C1 segment of cervical spinal cord (tissue), 14 donors: ENCODE data around the gene FEN1.
A peak's percentile ranks its signal among the peaks of the same experiment; 100 is the strongest.

ENCODE experiments used
- DNase-seq, 14 donors: peaks; one replicate each; lab custom pipeline; 2025; lab: John Stamatoyannopoulos, UW

Gene FEN1

DNA sequence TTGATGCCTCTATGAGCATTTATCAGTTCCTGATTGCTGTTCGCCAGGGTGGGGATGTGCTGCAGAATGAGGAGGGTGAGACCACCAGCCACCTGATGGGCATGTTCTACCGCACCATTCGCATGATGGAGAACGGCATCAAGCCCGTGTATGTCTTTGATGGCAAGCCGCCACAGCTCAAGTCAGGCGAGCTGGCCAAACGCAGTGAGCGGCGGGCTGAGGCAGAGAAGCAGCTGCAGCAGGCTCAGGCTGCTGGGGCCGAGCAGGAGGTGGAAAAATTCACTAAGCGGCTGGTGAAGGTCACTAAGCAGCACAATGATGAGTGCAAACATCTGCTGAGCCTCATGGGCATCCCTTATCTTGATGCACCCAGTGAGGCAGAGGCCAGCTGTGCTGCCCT, 2.7 kb downstream of the FEN1 start:
- no peak for DNase-seq

DNA sequence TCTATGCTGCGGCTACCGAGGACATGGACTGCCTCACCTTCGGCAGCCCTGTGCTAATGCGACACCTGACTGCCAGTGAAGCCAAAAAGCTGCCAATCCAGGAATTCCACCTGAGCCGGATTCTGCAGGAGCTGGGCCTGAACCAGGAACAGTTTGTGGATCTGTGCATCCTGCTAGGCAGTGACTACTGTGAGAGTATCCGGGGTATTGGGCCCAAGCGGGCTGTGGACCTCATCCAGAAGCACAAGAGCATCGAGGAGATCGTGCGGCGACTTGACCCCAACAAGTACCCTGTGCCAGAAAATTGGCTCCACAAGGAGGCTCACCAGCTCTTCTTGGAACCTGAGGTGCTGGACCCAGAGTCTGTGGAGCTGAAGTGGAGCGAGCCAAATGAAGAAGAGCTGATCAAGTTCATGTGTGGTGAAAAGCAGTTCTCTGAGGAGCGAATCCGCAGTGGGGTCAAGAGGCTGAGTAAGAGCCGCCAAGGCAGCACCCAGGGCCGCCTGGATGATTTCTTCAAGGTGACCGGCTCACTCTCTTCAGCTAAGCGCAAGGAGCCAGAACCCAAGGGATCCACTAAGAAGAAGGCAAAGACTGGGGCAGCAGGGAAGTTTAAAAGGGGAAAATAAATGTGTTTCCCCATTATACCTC, 3.3 kb downstream of the FEN1 start:
- no peak for DNase-seq

DNA sequence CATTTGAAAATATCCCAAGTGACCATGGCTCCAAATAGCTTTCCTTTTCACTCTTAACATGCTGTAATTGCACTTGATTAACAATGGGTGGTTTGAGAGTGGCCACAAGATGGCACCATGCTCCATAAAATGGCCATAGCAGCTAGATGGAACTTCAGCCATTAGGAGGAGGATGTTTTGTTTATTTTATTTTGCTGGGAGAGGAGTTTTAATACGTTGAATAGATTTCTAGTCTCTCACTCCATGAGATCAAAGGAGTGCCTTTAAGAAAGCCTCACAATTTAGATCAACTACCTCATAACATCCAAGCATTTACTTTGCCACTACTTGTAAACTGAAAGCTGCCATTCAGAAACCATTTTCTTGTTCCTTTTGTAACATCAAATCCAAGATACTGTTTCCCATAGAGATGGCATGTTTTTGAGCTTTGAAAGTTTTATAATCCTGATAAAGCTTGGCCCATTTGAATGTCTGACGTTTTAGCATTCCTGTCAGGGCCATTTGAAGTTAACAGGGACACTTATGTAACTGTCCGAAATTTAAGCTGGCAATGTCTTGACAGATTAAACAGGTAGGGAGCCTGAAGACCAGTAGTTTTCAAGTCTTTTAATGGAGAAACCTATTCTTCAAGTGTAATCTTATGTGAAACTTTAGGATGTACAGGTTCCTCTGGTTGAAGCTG, 4.7 kb downstream of the FEN1 start:
- peak in 11 of 14 donors; percentile 11 to 67 (median 48) for DNase-seq

DNA sequence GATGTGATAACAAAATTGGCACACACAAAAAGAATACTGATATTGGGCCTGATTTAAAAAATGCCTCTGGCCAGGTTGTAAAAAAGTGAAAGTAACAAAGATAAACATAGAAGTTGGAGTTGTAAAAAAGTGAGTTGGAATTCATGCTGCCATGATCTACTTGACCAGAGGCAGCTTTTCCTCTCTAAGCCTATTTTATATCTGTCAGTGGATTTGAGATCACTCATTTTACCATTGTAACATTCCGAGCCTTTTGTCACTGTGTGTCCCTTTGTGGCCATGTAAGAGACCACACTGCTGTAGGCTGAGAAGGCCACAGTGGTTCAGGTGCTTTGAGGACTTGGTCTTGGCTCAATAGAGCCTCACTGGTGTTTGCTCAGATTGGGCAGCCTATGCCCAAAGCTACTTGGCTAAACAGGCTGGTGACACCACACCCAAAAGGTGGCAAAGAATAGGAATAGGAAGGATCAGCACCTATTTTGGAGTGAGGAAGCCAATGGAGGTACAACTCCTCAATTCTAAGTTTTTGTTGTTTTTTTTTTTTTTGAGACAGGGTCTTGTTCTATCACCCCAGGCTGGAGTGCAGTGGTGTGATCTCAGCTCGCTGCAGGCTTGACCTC, 7.1 kb downstream of the FEN1 start:
- no peak for DNase-seq

DNA sequence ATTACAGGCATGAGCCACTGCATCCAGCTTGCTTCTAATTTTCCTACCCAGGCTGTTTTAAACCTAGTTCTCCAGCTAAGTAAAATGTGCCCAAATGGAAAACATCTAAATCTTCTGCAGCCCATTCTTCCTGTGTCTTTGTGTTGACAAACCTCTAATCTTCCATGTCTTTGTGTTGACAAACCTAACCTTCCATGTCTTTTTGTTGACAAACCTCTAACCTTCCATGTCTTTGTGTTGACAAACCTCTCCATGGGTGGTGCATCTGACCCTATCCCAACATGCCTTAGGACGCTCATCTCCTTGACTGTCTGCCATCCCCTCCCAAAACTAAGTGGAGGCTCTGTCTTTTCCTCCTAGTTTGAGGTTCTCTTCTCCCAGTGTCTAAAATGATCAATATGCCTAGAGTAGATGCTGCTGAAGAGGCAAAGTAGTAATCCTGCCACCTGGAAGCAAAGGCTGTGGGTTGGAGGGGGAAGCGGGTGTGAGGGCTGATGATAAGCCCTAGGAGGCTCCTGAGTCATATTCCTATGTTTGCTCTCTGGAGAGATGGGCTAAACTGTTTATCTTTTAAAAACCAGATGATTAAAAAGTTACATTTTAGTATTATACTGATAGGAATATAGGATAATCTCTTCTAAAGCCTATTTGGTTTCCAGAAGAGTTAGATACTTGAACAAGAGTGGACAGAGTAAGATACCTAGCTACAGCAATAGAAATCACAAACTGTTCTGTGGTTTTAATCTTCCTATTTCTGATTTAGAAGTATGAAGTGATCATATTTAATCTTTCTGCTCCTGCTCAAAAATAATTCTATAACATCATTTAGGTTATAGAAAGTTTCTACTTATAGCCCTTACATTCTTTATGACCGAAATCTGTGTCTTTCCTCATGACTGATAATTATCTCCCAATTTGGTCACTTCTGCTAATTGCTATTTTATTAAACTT, 7.9 kb downstream of the FEN1 start:
- DNase-seq = no peak

DNA sequence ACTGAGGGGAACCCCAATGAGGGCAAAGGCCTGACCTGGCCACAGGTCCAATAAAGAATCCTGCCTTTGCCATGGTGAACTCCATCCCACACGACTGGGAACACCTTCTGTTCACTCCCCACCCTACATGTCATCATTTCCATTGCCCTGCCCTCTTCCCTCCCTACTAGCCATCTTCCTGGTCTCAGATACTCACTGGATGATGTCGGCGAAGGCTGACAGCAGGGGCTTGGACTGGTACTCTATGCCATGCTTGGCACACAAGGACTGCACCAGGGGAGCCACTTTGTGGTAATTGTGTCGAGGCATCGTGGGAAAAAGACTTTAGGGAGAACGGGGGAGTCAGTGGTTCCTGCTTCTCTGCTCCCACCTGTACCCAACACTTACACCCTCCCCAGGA, 9.9 kb downstream of the FEN1 start:
- DNase-seq = no peak

DNA sequence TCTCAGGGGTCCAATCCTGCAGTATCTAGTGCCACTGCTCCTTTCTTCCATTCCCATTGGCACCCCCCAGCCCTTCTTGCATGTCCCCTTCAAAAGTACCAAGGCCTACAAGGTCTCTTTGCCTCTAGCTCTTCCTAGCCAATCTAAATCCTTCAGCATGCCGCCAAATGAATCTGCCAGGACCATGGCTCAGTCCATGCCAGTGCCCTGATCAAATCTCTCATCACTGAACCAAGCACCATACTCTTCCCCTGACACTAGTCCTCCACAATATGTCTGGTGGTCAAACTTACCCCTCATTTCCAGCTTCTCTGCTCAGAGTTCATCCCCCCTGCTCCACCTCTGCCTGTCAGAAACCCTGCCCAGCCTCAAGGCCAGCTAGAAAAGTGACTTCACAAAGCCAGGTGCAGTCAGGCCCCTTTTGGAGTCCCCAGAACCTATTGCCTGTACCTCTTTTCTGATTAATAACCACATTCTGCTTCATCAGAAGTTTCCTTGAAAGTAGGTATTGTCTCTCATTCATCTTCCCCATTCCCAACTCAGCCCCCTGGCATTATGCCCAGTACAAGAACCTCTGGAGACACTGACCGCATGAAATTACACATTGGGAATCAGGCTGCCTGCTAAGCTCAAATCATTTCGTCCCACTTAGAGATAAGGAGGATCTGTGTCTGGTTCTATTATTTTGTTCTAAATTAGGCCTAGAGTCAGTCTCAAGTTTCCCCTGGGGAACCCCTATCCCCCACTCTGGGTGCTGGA, 11.4 kb downstream of the FEN1 start:
- no peak for DNase-seq

DNA sequence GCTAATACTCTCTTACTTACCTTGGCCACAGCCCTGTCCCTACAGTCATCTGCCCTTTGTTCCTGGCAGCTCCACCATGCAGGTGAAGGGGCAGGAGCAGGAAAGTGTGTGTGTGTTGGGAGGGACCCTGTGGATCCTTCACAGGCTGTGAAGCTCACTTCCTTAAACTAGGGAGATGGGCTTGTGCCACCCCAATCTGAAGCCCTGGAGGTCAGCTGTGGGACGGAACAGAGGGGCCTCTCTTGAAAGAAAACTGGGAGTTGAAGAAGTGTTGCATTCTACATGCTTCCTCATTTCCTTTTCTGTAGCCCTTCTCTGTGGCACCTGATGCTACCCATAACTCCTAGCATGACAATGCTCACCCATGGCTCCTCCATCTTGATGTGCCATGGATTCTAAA, 12.4 kb downstream of the FEN1 start:
- DNase-seq = no peak

DNA sequence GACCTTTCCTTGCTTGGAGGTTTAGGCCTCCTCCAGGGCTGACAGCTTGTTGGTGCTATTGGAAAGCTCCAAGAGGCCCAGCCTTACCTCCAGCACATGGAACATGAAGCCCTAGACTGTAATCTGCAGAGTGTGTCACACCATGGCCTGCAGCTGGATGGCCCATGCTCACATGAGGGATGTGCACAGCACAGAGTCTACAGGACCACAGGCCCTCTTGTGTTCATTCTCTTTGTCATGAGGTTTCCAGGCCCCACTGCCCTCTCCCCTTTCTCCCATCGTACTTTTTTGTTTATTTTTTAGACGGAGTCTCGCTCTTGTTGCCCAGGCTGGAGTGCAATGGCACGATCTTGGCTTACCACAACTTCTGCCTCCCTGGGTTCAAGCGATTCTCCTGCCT, 14.1 kb downstream of the FEN1 start:
- DNase-seq = no peak

DNA sequence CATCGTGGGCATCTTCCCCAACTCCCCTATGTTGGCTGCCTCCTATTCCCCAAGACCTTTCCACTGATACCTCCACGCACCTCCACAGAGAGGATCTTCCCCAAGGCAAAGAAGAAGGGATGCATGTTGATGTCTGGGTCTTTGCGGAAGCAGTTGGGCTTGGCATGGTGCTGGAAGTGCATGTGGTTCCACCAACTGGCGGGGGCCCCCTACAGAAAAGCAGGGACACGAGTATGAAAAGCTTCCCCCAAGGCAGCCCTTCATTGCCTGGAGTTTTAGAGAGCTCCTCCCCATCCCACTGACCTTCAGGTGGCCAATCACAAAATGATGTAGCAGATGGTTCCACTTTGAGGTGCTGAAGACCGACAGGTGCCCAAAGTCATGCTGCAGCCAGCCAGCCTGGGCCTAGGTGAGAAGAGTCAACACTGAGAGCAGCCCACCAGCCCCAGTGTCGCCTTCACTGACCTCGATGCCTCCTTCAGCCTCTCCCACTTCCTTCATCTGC, 18.0 kb downstream of the FEN1 start:
- DNase-seq = no peak

DNA sequence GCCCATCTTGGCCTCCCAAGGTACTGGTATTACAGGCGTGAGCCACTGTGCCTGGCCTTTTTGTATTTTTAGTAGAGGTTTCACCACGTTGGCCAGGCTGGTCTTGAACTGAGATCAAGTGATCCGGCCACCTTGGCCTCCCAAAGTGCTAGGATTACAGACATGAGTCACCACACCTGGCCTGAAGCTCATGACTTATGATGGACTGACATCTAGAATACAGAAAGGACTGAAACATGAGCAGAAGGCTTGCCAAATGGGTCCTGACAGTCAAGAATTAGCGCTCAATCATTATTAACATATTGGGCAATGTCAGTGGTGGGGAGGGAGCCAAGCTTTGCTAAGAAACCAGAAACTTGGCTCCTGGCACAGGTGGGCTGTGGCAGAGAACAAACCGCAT, 19.1 kb downstream of the FEN1 start:
- no peak for DNase-seq

DNA sequence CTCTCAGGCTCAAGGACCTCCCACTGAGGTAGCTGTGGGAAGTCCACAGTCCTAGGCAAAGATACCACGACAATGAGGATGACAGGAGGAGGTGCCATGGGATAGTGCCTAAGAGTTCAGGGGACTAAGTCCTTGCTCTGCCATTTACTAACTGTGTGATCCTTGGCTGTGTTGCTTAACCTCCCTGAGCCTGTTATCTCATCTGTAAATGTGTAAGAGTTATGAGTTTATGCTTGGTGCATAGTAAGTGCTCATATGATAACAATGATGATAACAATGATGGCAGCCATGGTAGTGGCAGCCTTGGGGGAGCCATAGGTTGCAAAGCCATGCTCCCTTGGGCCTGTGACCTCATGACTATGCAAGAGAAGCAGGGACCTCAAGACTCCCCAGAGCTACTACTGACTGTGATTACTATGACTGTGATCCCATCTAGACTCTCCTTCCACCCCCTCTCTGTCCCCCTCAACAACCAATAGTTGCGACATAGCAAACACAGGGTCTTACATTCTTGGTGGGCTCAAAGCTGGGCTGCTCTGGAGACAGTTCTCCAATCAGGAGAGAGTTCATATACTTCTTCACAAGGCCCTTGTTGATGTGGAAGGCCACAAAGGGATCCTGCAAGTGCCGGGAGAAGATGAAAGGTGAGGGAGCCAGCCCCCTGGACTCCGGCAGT, 20.2 kb downstream of the FEN1 start:
- DNase-seq = no peak

DNA sequence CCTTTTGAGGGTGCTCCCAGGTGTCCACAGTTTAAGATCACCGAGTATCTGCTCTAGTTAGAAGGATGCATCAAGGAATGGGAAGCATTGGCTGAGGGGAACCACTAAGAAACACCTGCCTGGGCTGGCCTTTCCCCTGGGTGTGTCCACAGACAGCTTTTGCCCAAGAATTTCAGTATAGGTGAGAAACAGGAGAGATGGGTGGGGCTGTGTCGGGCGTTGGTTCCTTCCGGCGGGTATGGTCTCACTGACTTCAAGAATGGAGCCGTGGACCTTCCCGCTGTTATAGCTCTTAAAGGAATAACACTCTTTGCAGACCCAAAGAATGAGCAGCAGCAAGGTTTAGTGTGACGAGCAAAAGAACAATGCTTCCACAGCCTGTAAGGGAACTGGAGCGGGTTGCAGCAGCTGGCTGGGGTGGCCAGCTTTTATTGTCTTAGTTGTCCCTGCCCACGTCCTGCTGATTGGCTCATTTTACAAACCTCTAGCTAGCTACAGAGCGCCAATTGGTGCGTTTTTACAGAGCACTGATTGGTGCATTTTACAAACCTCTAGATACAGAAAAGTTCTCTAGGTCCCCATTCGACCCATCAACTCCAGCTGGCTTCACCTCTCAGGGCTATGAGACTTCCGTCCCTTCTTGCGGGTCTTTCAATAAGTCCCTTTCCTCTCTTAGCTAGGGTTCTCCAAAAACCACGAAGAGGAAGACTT, 21.7 kb downstream of the FEN1 start:
- peak in 7 of 14 donors; percentile 57 to 74 (median 67) for DNase-seq

DNA sequence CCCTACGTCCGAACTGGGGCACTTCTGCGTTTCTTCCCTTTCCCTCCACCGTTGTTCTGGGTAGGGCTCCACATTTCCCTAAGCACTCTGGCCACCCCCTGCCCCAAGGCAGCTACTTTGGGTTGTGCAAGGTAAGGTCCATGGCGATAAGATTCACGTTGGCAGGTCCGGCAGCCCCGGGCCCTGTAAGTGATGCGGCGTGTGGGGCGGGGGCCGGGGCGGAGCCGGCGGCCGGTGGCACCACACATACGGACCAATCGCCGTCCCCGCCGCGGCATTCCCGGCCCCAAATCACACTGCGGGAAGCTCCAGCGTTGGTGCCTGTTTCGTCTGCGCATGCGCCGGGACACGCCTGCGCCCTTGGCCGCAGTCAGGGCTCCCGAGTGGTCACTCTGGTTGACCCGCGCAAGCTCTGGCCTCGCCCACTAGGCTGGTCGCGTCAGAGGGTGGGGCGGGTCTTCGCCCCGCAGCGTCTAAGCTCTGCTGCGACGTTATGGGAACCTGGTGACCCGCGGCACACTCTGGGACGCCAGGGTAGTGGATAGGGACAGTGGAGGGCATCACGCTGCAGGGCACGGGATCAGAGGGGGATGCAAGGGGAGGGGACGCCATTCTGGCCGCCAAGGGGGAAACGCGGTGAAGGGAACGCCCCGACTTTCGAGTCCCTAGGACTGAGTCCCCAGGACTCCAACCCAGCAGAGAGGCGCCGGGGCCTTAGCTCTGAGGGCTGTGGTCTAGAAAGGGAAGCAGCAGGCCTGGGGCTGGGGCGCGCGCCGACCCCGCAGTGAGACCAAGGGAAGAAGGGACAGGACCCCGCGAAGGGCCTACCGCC, 22.5 kb downstream of the FEN1 start:
- peak; percentile 72 to 99 (median 96) for DNase-seq

DNA sequence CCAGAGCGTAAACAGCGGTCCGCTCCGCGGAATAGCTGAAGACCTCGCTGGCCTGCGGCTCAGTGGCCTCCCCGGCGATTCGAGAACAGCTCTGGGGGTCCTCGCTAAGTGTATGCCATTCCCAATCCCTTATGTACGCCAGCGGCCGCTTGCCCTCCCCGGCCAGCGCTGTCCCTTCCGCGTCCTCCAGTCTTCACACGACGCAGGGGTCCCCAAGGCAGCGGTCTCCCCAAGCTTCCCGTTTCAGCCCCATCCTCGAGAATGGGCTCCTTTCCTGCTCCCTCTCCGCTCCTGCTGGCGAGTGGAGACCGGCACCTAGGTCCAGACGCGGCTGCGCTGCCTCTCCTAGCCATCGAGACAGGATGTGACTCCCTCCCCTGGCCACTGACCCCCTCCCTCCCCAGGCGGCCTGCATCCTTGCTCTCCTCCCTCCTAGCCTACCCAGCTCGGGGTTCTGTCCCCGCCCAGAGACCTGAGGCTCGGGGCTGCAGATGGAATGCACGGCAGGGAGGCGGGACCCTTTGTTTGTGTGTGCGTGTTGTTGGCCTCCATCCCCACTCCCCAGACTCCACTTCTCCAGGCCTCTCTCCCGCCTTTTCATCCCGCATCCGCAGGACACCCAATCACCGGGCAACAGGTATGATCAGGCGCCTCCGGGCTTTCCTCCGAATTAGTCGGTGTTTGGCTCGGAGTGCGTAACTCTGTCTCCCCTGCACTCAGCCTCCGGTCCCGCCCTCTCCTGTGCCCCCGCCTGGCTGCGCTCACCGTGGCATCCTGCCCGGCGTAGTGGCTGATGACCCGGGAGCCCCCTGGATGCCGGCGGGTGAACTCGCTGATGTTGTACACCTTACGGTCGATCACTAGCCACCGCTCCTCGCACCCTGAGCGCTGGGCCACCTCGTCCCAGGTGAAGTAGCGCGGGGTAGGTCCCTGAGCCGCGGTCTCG, 23.4 kb downstream of the FEN1 start:
- peak in 12 of 14 donors; percentile 50 to 85 (median 72) for DNase-seq

DNA sequence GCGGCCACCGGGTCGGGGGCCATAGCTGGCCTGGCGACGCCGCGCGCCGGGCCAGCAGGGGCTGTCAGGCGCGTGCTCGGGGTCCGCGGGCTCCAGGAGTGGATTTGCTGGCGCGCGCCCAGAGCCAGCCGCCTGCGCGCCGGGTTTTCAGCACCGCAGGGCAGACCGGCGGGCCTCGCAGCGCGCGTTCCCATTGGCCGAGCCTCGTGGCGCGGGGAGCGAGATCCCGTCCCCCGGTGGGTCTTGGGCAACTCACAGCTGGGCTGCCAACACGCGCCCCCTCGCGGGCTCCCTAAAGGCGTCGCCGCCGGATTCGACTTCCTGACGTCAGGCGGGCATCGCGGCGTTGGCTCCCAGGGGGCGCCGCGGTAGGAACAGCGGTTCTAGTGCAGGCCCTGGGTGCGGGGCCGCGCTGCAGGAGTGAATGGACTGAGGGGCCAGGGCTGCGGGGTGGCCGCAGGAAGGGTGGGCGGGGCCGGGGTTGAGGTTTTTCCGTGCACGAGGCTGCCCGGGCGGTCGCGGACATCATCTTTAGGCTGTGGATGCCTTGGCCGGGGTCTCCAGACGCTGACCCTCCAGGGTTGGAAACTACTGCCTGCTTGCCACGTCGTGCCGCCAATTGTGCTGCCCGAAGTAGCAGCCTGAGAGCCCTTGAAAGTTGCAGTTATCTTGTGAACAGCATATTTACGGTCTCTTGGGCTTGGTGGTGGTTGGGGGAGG, 24.2 kb downstream of the FEN1 start, which contains the start of gene FADS1:
Gene FADS1, minus strand, starts transcription at position 268 of the 720 bp plus-strand sequence. Its CDS starts 74 bp downstream, at position 194.
- DNase-seq = peak; percentile 19 to 94 (median 82)
